Measurements from ENCODE around the gene MT1H. TPM values are rescaled to one million over a fixed set of nuclear protein-coding genes. Genes with fewer than 3 reads are reported as not detected.

The MT1H gene
- total RNA-seq, 1 donor from 2014 or later = not detected

DNA sequence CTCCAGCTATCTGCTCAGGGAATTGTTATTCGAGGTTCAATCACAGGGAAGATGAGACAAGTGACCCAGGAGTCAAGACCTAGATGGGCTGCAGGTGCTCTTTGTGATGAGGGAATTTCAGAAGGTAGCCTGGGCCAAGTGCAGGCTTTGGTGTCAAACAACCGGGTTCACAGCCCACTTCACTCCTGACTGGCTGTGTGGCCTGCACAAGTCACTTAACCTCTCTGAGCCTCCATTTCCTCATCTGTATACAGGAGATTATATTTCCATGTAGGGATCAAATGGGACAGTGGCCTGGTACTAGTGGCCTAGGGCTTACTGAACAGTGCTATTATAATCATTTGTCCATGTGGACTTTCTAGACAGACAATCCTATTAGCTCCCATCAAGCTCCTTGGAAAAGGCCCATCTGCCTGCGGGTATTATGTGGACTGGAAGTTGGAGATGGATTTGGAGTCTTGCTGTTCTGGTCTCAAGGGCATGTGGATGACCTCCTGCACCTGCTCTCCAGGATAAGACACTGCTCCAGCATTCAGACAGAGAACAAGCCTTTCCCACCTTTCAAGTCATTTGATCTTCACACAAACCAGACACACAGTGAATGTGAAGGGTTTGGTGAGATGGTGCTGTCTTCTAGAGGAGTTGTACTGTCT is 9.6 kb downstream of the MT1H start:
- DNase-seq (ENCODE audit: low spot score) (no peak), ATAC-seq (no peak)
- intact Hi-C loops (cut with DNase I) = no loop called here

DNA sequence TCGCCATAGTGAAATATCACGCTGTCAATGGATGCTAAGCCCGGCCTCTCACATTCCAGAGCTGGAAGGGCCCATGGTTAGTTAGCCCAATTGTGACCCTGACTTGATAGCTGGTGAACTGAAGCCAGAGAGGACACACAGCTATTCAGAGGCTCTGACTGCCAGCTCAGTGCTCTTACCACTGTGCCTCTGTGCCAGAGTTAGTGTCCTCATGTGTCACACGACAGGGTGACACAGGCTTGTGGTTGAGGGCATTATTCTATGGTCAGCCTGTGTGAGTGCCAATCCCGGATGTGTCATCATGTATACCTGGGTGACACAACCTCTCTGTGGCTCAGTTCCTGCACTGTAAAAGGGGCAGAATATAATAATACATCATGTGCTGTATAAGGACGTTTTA is 10.2 kb downstream of the MT1H start:
- intact Hi-C loops (cut with DNase I) = no loop called here
- DNase-seq (ENCODE audit: low spot score) (no peak), ATAC-seq (no peak)

DNA sequence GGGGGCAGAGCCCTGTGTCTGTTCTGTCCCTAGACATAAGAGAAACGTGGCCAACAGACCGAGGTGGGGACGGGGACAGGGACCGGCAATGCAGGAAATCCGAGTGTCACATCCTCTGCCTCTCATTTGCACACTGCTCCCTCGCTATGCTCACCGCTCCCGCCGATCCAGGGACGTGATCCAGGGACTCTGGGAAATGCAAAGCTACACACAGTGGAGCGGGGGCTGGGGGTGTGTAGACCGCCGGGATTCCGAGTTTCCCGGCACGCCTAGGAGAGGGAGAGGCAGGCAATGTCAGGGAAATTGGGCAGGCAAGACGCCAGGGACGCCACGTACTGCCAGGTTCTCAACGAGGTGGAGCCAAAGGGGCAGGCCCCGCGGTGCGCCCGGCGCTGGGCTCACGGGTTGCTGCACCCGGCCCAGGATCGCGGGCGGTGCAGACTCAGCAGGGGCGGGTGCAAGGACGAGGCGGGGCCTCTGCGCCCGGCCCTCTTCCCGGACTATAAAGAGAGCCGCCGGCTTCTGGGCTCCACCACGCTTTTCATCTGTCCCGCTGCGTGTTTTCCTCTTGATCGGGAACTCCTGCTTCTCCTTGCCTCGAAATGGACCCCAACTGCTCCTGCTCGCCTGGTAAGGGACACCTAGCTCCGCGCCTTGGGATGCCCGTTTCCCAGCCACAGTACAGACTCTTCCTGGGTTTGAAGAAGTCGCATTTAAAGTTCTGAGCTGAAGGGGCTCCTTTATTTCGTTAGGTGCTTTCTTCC is 12.5 kb downstream of the MT1H start, which contains the start of gene MT1X:
Gene MT1X (plus strand): TSS at position 532 of the 764 bp plus-strand sequence. CDS start 71 bp downstream, at position 603.
- intact Hi-C loops (cut with DNase I) = no loop called here

DNA sequence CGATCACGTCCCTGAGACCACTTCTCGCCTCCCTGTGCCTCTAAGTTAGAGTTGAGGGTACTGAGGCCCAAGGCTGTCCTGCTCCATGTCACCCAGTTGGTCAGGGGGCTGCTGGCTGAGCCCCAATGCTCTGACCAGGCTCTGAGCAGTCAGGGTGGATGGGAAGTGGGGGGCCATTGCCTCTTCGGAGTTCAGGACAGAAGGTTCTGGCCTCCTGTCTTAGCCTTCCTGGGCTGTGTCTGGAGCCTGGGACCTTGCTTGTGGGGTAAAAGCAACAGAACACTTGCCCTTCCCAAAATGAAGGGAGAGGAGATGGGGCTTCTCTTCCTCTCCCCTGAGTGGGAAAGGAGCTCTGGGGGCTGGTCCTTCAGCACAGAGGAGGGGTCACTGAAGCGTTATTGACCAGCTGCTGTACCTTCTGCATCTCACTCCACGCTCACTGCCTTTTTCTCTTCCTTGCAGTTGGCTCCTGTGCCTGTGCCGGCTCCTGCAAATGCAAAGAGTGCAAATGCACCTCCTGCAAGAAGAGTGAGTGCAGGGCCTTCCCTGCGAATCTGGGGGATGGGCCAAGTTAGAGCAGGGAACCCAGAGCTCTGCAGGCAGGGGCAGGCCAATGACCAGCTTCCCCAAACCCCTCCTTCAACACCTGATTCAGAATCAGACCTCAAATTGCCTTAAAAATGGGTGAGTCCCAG is 13.2 kb downstream of the MT1H start:
- peak; percentile 3 for ATAC-seq
- intact Hi-C loops (cut with DNase I) = no loop called here
- no peak for DNase-seq (ENCODE audit: low spot score)

More for the DNA sequence above, 12.5 kb downstream of the MT1H start, which contains the start of gene MT1X:
- peak; percentile 99 for ATAC-seq
- peak; percentile 92 for DNase-seq (ENCODE audit: low spot score)

DNA sequence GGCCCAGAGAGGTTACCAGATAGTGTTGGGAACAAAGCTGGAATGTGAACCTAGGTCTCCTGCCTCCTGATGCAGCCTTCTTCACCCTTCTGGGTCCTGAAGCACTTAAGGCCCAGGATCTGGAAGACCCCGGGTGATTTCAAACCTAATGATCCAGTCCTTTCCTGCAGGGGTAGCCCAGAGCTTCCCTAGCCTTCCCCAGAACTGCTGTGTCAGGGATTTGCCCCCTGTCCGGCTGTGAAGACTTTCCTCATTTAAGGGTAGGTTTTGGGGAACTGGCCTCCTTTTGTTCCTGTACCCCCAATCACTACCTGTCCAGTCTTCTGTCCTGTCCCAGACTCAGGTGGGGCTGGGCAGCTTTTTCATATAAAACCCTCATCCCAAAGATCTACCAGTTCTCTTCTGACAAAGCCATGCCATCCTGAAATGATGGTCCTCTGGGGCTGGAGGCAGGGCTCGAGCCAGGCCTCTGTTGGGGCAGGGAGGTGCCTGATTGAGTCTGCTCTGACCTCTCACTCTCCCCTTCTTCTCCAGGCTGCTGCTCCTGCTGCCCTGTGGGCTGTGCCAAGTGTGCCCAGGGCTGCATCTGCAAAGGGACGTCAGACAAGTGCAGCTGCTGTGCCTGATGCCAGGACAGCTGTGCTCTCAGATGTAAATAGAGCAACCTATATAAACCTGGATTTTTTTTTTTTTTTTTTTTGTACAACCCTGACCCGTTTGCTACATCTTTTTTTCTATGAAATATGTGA is 14.0 kb downstream of the MT1H start:
- intact Hi-C loops (cut with DNase I) = no loop called here
- DNase-seq (ENCODE audit: low spot score) = no peak
- ATAC-seq = no peak

DNA sequence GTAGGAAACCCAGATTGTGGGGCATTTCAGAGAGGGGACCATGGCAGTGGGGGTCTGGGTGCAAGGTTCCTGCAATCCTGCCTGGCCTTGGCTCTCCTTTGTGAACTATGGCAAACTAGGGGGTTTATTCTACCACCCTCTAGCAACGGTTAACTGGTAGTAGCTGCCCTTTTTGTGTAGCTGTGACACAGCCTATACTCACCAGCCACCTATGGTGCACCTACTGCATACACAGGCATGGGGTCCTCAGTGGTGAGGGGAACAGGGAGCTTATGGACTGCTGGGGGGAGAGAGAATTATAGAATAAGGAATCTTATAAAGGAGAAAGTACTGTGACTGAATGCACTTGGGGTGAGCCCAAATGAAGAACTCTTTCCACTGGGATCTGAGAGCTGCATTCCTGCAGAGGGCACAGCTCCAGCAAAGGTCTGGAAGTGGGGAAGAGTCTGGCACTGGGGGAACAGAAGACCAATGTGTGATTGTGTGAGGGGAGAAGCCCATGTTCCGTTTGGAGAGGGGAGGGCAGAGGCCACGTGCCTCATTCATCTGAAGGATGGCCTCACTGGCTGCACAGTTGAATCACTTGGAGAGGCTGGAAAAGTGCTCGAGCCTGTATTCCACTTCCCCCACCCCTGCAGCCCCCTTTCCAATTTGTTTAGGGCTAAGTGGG is 14.8 kb downstream of the MT1H start:
- ATAC-seq (no peak), DNase-seq (ENCODE audit: low spot score) (no peak)
- intact Hi-C loops (cut with DNase I) = no loop called here

DNA sequence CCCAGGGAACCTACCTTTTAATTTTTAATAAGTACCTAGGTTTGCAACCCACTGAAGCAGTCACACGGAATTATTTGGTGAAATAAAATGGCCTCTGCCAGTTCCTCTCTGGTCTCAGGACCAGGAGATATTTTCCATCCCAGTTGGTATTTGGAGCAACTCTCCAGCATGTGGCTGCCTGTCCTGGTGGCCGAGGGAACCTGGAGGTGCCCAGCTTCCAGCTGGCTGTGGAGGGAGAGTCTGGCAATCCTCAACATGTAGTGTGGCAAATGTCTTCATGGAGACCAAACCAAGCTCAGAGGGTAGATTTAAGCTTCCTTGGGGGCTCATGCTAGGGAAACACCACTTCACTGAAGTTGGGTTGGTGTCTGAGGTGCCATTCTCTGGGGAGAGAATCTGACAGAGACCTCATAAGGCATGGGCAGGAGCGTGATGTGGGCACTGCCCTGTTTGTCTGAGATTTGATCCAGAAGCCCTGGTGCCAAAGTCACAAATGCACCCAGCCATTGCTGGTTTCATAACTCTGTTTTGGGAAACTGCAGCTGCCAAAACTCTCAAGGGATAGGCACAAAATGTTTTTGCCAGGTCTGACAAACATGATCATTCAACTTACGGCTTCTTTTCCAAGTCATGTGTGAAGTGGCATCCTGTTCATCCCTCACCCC is 15.4 kb downstream of the MT1H start:
- ATAC-seq (no peak), DNase-seq (ENCODE audit: low spot score) (no peak)
- intact Hi-C loops (cut with DNase I) = no loop called here

DNA sequence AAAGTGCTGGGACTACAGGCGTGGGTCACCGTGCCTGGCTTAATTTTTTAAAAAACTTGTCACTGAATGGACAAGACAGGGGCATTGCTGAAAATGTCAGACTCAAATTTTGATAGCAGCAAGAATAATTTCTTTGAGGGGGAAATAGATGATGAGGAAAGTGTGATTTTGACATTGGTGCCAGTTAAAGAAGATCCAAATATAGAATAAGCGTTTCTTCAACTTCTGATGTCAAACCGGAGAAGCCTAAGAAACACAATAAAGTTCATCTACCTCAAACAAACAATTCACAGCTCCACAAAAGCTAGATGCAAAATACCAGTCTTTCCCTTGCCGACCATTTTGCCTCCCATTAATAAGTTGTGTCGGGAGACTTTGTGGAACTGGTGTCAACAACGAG is 17.1 kb downstream of the MT1H start:
- intact Hi-C loops (cut with DNase I) = no loop called here

DNA sequence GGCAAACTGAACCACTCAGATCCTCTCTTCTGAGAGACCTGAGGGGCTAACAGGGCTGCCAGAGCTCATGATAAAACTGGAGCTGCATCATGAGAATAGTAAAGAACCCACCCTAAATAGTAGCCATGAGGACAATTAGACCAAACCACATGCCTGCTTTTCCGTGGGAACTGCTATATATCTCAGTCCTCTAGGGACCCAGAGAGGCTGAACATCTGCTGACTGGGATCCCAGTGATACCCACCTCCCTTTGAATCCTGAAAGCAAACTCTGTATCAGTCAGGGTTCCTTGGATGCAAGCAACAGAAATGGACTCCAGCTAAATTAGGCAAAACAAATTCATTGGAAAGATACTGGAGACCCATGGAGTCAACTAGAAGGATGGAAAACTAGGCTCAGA is 19.1 kb downstream of the MT1H start:
- ATAC-seq = no peak
- intact Hi-C loops (cut with DNase I) = no loop called here
- no peak for DNase-seq (ENCODE audit: low spot score)

More for the DNA sequence above, 17.1 kb downstream of the MT1H start:
- no peak for ATAC-seq
- no peak for DNase-seq (ENCODE audit: low spot score)

DNA sequence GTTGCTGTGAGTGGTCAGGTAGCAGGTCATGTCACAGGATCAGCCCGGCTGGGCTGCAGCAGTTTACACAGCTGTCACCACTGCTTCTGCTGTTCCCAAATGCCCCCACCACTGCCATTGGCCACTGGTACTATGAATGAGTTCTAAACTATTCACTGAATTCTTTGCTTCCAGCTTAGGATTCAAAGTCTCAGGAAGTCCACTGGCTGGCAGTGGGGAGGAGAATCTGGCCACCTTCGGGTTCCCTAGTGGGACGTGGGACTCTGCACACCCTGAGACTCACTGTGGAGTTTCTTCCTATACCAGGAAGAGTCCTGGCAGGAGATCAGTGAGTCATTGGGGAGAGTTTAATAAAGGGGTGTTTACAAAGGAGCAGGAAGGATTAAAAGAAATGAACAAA is 19.6 kb downstream of the MT1H start:
- ATAC-seq = no peak

DNA sequence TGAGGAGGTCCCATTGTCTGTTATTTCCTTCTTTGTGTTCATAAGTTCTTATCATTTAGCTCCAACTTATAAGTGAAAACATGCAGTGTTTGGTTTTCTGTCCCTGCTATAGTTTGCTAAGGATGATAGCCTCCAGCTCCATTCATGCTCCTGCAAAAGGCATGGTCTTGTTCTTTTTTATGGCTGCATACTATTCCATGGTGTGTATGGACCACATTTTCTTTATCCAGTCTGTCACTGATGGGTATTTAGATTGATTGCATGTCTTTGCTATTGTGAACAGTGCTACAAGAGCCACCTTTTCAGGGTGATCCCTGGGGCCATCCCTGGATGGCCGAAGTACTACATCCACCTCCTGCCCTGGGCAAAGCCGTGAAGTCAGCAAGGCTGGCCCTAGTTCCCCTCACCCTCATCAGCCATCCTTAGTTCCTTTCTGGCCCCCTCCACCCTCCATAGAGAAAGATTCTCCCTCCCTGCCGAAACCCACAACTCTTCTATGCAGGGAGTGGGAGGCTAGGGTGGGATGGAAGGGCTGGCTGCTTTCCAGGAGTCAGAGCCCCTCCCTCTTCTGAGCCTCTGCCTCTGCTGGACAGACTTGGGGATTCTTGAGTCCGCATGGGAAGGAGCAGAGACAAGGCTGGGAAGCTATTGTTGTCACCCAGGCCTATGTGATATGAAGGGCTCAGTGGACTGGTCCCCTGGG is 21.0 kb downstream of the MT1H start:
- ATAC-seq = no peak
- intact Hi-C loops (cut with DNase I) = no loop called here
- DNase-seq (ENCODE audit: low spot score) = no peak

More for the DNA sequence above, 19.6 kb downstream of the MT1H start:
- no peak for DNase-seq (ENCODE audit: low spot score)
- intact Hi-C loops (cut with DNase I) = no loop called here

DNA sequence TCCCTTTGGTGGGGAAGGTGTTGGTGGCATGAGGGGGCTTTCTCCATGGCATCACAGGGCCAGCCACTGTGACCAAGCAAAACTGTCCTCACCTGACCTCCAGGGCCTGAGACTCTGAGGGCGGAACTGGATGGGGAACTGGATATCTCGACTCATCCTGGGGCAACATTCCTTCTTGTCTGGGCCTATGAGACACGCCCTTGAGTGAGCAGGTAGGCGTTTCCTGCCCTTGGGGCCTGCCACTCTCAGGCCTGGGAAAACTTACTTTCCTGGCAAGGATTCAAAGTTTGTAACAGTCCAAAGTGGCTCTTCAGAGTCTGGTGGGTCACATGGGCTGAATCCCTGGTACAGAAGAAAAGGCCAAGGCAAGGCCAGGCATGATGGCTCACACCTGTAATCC is 22.3 kb downstream of the MT1H start:
- intact Hi-C loops (cut with DNase I) = no loop called here
- DNase-seq (ENCODE audit: low spot score) (no peak), ATAC-seq (no peak)

DNA sequence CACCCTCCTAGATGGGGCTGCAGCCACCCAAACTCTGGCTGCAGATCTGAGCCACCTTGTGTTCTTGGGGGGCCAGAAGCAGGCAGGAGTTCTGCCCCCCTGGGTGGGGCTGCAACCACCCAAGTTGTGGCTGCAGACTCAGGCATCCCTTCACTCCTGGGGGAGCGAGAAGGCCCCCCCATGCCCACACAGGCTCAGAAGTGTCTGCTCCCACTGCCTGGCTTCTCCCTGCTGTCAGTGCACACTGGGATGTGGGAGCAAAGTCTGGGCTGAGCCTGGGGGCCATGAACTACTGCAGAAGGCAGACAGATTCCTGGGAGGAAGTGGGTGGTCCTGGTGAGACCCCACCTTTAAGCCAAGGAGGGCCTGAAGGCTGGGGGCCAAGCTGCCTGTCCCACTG is 25.6 kb downstream of the MT1H start:
- no peak for DNase-seq (ENCODE audit: low spot score)
- ATAC-seq = no peak
- intact Hi-C loops (cut with DNase I) = no loop called here

DNA sequence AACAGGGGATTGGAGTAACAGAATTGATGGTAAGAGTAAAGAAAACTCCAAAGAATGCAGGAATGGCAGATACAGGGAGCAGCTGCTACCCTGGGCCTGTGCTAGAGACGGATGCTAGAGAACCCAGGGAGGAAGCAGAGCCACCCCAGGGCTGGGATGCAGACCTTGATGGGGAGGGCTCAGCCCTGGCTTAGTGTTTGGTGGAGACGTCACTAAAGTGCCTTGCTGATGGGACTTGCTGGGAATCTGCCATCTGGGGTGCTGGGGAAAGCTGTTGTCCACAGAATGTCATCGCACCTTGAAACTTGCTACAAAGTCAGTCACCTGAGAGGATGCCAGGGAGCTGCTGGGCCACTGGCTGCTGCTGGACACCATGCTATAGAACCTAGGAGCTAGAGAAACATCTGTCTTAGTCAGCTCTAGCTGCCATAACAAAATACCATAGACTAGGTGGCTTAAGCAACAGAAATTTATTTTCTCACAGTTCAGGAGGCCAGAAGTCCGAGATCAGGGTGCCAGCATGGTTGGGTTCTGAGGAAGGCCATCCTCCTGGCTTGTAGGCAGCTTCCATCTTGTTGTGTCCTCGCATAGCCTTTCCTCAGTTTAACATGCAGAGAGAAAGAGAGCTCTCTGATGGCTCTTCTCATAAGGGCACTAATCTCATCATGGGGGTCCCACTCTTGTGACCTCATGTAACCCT is 28.0 kb downstream of the MT1H start:
- DNase-seq (ENCODE audit: low spot score) = no peak
- intact Hi-C loops (cut with DNase I) = no loop called here
- ATAC-seq = no peak

DNA sequence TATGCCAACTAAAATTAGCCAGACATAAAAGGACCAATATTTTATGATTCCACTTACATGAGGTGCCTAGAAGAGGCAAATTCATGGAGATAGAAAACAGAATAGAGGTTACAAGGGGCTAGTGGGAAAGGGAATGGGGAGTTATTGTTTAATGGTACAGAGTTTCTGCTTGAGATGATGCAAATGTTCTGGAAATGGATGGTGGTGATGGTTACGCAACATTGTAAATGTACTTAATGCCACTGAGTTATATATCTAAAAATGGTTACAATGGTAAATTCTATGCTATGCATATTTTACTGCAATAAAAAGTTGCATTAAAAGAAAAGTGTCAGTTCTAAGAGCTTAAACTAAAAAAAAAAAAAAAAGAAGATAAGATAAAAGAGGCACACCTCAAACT is 30.6 kb downstream of the MT1H start:
- DNase-seq (ENCODE audit: low spot score) (no peak), ATAC-seq (no peak)
- intact Hi-C loops (cut with DNase I) = loop anchor here (5.0 to 10.0 kb wide), 3 partner anchors 125 to 365 kb away; no protein-coding TSS in a partner anchor

DNA sequence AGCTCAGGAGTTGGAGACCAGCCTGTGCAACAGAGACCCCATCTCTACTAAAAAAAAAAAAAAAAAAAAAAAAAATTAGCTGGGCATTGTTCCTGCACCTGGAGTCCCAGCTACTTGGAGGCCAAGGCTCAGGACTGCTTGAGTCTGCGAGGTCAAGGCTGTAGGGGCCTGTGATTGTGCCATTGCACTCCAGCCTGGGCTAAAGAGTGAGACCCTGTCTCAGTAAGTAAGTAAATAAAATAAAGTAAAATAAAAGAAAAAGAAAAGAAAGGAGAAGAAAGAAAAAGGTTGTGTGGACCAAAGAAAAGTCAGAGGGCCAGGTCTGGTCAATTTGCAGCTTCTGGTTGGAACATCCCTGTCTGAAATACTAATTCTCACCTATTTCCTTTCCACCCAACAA is 31.0 kb downstream of the MT1H start:
- no peak for ATAC-seq
- DNase-seq (ENCODE audit: low spot score) = no peak
- intact Hi-C loops (cut with DNase I) = loop anchor here (5.0 to 10.0 kb wide), 3 partner anchors 126 to 366 kb away; no protein-coding TSS in a partner anchor

DNA sequence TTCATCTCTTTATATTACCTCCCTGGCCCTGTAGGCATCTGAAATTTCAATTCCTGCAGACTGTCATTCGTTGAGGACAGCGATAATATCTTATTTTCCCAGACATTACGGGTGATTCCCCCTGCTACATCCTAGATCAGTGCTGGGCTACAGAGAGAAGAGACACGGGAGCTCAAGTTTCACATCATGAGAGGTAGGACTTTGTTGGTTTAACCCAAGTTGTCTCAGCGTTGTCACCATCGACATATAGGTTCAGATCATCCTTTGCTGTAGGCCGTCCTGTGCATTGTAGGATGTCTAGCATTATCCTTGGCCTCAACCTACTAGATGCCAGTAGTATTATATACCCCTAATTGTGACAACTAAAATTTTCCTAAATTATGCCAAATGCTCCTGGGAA is 31.9 kb downstream of the MT1H start:
- peak; percentile 14 for ATAC-seq
- intact Hi-C loops (cut with DNase I) = loop anchor here (5.0 to 10.0 kb wide), 3 partner anchors 127 to 367 kb away; no protein-coding TSS in a partner anchor
- DNase-seq (ENCODE audit: low spot score) = no peak

All from sciatic nerve (tissue), 2 donors.